ENCODE measurements around the gene SLC45A1.

Gene SLC45A1

DNA sequence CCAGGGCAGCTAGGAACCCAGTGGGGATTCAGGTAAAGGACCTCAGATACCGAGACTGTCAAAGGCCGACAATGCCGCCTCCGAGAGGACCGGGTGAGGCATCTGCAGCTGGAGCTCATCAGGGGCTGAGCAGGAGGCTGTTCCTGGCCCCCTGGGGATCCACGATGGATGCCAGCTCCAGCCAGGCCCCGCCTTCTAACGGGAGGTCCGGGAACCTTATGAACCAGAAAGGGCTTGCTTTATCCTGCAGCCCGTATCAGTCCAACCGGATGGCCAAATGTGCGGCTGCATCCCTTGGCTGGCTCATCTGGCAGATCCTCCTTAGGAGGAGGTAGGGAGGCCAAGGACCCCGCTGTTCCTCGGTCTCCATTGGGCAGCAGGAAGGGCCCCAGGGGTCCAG is 32.0 kb downstream of the SLC45A1 start:
- DNase-seq (no peak), ATAC-seq (replicated peaks) (no peak)
- Mint-ChIP-seq H3K36me3 (peaks cover 12 to 15% of the 10 kb centered on the region in 2 donors), H3K9me3 (no peaks in the 10 kb centered on the region), H3K27ac (no peak overlapping the region), H3K27me3 (peaks cover 0 to 3% of the 10 kb centered on the region in 2 donors), H3K4me3 (no peak overlapping the region), H3K4me1 (peaks cover 4 to 6% of the 10 kb centered on the region in 2 donors)

DNA sequence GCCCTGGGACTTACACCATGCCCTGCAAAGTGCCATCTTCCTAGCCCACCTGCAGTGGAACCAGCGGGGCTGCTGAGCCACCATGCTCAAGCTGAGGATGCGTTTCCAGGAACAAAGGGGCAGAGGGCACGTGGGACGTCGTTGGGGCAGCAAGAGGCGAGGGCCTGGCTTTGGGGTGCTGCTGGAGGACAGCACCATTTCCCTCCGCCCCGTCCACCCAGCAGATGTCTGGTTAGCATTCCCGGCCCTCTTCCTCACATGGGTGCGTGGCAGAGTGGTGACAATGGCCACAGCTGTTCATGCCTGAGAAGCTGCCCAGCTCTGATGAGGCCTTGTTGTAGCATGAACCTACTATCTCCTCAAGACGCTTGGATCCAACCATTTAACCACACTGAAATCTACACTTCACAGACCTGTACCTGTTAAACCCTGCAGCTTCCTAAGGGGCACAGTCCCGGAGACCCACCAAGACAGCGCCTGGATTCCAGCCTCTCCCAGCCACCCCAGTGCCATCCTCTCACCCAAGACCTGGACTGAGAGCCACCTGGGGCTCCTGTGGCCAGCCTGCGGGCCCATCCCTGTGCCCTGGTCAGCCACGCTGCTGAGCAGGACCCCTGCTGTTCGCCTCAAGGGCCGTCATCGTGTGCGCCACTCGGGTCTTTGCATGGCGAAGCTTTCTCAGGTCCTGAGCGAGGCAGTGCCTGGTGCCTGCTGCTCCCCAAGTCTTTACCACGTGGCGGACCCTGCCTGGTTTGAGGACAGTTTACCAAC is 33.2 kb downstream of the SLC45A1 start:
- no peak for DNase-seq
- Mint-ChIP-seq H3K4me3 (peak overlapping the region; percentile 41 to 48), H3K9me3 (no peaks in the 10 kb centered on the region), H3K4me1 (peaks cover 4 to 6% of the 10 kb centered on the region in 2 donors), H3K27me3 (peaks cover 0 to 3% of the 10 kb centered on the region in 2 donors), H3K36me3 (peaks cover 20 to 26% of the 10 kb centered on the region in 2 donors), H3K27ac (peak overlapping the region; percentile 63)
- ATAC-seq (replicated peaks) = no peak

DNA sequence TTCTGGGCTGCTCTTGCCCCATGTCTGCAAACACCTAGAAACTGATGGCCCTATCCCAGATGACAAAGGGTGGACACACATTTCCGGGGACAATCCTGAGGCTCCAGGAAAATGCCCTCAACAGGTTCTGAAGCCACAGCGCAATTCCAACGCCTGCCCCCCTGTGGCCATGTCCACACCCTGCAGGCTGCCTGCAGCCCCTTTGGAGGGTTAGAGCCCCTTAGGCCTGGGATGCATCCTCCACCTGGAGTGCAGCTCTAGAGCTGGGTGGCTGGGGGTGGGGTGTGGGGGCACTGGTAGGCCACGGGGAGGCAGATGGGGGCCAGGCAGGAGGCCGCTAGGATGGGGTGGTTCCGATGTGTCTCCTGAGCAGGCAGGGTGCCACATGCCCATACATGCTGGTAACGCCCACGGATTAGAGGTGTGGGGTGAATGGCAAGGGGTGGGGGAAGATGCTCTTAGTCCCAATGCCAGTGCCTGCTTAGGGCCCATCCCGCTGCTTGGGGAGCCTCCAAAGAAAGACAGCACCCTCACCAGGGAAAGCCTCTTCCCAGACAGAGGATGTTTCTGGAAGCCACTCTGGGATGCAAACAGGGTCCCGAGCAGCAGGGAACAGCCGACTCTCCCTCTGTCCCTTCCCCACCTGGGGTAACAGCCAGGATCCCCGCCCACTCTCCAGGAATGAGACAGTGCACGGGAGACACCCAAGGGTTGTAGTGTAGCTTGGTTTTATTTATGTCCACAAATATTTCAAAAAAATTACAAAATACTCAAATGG is 34.0 kb downstream of the SLC45A1 start:
- no peak overlapping the region for H3K4me3 Mint-ChIP-seq
- peaks cover 0 to 3% of the 10 kb centered on the region in 2 donors for H3K27me3 Mint-ChIP-seq
- H3K4me1 Mint-ChIP-seq = peaks cover 4 to 6% of the 10 kb centered on the region in 2 donors
- no peak overlapping the region for H3K27ac Mint-ChIP-seq
- peaks cover 24 to 32% of the 10 kb centered on the region in 2 donors for H3K36me3 Mint-ChIP-seq
- no peak for DNase-seq
- ATAC-seq (replicated peaks) = peak; percentile 19 to 31
- H3K9me3 Mint-ChIP-seq = no peaks in the 10 kb centered on the region

DNA sequence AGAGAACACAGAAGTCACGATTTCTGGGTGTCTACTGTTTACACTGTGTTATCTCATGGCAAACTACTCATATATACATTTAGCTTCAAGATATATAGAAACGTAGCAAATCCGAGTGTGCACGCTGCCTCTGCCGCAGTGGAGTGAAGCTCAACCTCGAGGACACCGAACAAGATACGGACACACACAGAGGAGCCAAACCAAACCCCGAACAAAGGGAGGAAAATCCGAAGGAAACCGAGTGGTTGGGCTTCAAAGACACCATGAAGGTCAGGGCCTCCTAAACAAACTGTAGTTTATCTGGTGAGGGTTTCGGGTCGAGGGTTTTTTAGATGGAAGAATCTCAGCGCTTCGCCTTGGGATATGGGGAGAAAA is 34.5 kb downstream of the SLC45A1 start:
- peaks cover 4 to 6% of the 10 kb centered on the region in 2 donors for H3K4me1 Mint-ChIP-seq
- ATAC-seq (replicated peaks) = no peak

DNA sequence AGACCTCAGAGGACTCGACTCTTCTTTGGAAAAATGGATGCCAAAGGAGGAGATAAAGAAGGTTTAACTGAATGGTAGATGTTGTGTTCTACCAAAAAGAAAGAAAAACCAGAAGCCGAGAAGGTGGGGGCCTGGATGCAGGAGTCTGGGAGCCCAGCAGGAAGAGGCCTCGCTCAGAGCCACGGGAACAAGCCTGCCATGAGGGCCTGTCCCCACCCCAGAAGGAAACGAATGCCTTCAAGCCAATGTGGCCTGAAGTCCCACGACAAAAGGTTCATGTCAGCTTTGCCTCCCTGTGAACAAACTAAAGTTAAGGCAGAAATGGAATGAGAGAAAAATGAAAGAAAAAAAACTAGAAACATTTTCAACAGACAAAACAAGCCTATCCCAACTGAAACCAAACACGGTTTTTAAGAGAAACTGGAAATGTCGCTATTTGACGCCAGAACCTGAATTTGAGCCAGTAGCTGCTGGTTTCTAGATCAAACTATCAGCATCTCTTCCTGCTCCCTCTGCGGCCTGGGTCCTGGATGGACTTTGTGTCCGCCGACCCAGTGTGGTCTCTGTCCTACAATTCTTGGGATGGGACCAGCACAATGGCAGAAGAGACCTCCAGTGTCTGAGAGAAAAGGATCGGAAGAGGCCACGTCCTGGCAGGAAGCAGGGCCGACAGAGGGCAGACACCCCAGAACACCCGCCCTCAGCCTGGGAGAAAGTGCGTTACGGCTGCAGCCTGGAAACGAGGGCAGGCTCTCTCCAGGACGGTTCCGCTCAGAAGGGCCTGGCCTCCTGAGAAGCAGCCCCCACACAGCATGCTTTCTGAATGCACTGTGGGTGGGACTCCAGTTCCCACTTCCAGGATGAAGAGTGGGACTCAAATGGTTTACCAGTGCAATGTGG is 35.2 kb downstream of the SLC45A1 start:
- Mint-ChIP-seq H3K36me3 (peaks cover 29 to 42% of the 10 kb centered on the region in 2 donors), H3K27me3 (peaks cover 0 to 3% of the 10 kb centered on the region in 2 donors), H3K4me3 (no peak overlapping the region), H3K27ac (peak overlapping the region; percentile 25), H3K9me3 (no peaks in the 10 kb centered on the region), H3K4me1 (peaks cover 6 to 8% of the 10 kb centered on the region in 2 donors)
- no peak for ATAC-seq (replicated peaks)
- no peak for DNase-seq

More for the DNA sequence above, 34.5 kb downstream of the SLC45A1 start:
- peaks cover 0 to 3% of the 10 kb centered on the region in 2 donors for H3K27me3 Mint-ChIP-seq
- no peak for DNase-seq
- no peaks in the 10 kb centered on the region for H3K9me3 Mint-ChIP-seq
- no peak overlapping the region for H3K4me3 Mint-ChIP-seq
- peaks cover 25 to 35% of the 10 kb centered on the region in 2 donors for H3K36me3 Mint-ChIP-seq
- peak overlapping the region; percentile 6 for H3K27ac Mint-ChIP-seq

DNA sequence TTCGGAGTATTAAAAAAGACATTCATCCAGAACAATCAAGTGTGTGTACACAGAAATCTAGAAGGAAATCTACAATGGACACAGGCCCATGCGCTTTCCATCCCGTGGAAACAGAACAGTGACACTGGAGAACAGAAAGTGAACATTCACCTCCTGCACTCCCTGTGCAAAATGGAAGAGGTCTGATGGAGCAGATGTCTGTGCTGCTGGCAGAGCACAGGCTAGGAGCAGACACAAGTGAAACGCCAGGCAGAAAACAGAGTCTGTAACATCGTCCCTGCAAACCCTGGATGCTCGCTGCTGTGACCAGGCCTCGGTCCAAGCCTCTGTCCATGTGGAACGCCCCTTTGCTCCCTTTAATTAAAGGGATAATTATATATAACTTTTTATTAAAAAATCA is 36.1 kb downstream of the SLC45A1 start:
- ATAC-seq (replicated peaks) = no peak
- no peaks in the 10 kb centered on the region for H3K27me3 Mint-ChIP-seq
- peaks cover 33 to 46% of the 10 kb centered on the region in 2 donors for H3K36me3 Mint-ChIP-seq
- H3K27ac Mint-ChIP-seq = peak overlapping the region; percentile 57
- no peak overlapping the region for H3K4me3 Mint-ChIP-seq
- DNase-seq = no peak
- H3K4me1 Mint-ChIP-seq = peaks cover 2 to 4% of the 10 kb centered on the region in 2 donors
- H3K9me3 Mint-ChIP-seq = no peaks in the 10 kb centered on the region

DNA sequence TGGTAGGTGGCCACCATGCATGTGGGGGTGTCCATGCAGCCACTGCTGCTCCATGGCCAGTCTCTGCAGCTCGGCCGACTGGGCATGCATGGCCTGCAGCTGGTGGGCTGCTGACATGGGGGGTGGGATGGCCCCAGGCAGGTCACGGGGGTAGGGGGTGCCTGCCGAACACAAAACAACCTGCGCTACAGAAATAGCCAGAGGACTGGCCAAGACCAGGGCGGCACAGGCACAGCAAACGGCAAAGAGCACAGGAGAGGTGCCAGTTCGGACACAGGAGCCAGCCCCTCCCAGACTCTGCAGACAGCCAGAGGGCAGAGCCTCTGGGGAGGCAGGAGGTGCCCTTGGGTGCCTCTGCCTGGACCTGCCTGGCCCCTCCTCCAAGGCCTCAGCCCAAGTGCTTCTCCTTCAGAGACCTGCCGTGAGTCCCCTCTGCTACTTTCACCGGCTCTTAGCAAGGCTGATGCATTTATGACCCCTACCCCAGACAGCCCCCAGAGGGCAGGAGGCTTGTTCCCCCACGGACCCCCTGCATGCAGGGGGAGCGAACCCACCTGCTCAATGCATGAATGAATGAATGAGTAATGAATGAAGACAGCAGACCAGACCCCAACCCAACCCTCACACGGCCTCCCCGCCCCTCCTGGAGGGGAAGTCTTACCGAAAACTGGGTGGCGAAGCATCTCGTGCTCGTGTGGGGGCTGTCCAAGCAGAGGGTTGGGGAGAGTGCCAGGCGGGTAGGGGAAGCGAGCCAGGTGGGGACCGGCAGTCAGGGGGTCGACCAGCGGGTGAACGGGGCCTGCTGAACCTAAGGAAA is 37.7 kb downstream of the SLC45A1 start:
- ATAC-seq (replicated peaks) = no peak
- Mint-ChIP-seq H3K4me1 (peaks cover 0 to 4% of the 10 kb centered on the region in 2 donors), H3K36me3 (peaks cover 35 to 49% of the 10 kb centered on the region in 2 donors), H3K4me3 (peak overlapping the region in 1 of 2 donors; percentile 23), H3K9me3 (no peaks in the 10 kb centered on the region), H3K27me3 (no peaks in the 10 kb centered on the region), H3K27ac (peak overlapping the region; percentile 65)
- DNase-seq = no peak

DNA sequence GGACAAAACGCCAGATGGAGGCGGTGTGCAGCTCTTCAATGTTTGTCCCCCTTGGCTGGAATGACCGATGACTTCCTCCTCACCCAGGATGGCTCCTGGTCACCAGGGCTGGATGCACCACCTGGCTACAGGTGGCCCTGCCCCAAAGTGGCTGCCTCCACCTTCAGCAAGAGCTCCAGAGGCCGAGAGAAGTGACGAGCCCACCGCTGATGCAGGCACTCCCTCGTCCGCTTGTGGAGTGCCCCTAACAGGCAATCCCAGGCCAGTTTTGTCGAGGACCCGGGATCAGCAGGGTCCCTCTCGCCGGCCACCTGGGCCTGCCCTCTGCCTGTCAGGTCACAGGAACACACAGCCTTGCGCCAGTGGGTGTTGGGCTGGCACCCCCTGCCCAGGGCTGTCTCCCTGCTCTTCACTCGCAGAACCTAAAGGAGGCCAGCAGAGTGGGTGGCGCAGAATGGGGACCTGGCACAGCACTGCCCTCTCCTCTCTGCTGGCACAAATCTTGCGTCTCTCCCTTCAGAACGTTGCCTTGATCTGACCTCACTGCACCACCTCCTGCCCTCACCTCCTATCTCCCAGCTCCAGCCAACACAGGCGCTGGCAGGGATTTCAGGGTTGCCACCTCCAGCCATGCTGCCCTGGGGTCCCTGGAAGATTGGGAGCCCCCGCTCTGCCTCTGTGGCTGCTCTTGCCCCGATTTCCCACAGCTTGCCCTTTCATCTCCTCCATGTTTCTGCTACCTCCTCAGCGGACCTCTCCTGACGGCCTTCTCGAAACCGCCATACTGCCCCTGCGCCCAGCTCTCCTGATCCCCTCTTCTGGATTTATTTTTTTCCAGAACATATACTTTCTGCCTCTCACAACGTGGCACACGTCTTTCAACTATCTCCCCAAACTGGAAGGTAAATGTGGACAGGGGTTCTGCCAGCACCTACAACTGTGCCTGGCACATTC is 38.6 kb downstream of the SLC45A1 start:
- Mint-ChIP-seq H3K9me3 (no peaks in the 10 kb centered on the region), H3K36me3 (peaks cover 38 to 49% of the 10 kb centered on the region in 2 donors), H3K4me3 (peak overlapping the region in 1 of 2 donors; percentile 15), H3K27ac (peak overlapping the region; percentile 75), H3K4me1 (peaks cover 0 to 4% of the 10 kb centered on the region in 2 donors), H3K27me3 (no peaks in the 10 kb centered on the region)
- ATAC-seq (replicated peaks) = no peak
- DNase-seq = no peak

DNA sequence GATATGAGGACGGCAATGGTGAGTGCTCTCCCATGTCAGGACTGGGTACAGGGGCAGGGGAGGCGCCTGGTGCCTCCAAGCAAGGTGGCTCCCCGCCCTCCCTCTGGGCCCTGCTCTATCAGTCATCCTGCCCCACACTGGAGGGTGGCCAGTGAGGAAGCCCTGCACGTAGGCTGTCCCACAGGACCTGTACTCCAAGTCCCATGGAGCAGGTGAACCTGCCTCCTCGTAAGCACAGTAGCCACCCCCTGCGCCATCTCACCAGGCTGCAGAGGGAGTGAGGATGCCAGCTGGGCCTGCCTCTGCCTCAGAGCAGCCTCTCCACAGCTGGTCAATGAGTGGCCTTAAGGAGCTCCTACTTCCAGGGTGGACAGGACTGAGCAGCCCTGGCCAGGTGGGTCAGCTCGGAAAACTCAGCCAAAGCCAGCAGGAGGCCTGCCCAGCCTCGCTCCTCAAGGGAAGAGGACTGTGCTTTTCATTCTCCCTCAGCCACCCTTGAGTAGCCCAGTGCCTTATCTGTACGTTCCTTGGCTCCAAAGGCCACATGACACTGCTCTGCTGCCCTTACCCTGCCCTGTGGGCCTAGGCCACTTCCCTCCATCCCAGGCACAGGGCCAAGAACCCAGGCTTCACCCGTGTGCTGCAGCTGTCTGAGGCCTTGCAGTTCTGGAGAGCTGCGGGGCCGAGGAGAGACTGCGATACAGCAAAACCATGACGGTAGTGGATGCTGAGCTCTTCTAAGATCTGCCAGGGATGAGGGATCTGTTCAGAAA is 39.6 kb downstream of the SLC45A1 start:
- Mint-ChIP-seq H3K36me3 (peaks cover 37 to 53% of the 10 kb centered on the region in 2 donors), H3K9me3 (no peaks in the 10 kb centered on the region), H3K4me1 (peaks cover 0 to 4% of the 10 kb centered on the region in 2 donors), H3K27ac (peak overlapping the region; percentile 85), H3K4me3 (peak overlapping the region in 1 of 2 donors; percentile 31), H3K27me3 (no peaks in the 10 kb centered on the region)
- ATAC-seq (replicated peaks) (no peak), DNase-seq (no peak)

DNA sequence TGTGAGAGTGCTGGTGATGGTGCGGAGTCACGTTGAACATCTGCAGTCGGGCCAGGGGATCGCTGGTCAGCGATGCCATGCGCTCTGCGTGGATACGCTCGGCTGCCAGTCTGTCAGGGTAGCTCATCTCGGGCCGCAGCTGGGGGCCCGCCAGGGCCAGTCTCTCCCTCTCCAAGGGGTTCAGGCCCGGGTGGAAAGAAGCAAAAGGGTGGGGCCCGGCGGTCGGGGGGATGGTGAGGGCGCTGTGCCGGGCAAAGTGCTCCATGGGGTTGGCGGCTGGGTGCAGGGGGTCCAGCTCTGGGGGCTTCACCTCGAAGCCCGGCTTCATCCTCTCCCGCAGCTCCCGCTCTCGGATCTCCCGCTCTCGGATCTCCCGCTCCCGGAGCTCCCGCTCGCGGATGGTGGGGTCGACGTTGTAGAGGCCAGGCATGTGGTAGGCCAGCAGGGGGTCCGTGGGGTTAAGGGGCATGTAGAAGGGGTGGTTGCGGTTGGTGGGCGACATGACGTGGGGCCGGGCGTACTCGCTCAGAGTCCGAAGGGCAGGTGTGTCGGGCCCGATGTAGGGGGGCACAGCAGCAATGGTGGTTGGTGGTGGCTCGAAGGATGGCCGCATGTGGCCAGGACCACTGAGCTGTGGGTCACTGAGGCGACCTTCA is 40.5 kb downstream of the SLC45A1 start:
- no peaks in the 10 kb centered on the region for H3K9me3 Mint-ChIP-seq
- H3K36me3 Mint-ChIP-seq = peaks cover 37 to 52% of the 10 kb centered on the region in 2 donors
- H3K27ac Mint-ChIP-seq = peak overlapping the region; percentile 85
- H3K4me3 Mint-ChIP-seq = no peak overlapping the region
- ATAC-seq (replicated peaks) (no peak), DNase-seq (no peak)
- H3K27me3 Mint-ChIP-seq = no peaks in the 10 kb centered on the region
- peaks cover 0 to 4% of the 10 kb centered on the region in 2 donors for H3K4me1 Mint-ChIP-seq

DNA sequence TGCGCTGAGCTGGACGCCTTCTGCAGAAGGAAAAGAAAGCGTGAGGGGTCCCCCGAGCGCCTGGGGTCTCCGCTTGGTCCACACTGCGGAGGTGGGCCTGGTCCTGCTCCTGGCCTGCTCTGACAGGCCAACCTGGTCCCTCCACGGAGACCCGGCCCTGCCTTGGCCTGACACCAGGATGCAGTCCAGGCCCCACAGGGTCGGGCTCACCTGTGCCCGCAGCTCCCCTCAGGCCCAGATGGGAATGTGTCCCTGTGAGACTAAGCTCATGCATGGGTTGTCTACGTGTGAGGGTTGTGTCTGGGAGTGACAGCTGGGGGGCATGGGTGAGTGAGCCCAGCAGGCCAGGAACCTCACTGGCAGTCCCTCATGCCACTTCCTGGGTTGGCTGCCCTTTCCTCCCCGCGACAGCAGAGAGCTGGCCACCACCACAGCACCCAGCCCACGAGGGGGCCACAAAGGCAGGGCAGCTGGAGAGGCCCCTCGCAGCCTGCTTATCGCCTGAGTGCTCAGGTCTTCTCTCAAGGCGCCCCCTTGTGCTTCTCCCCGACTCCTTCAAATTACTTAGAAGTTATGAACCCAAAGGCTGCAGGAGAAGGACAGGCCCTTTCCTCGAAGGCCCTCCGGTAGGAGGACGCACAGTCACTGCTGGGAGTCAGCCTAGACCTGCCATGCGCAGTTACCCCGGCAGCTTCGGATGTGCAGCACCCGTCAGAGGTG is 41.1 kb downstream of the SLC45A1 start:
- no peak for ATAC-seq (replicated peaks)
- no peaks in the 10 kb centered on the region for H3K9me3 Mint-ChIP-seq
- DNase-seq = no peak
- H3K4me1 Mint-ChIP-seq = peaks cover 0 to 4% of the 10 kb centered on the region in 2 donors
- peaks cover 38 to 50% of the 10 kb centered on the region in 2 donors for H3K36me3 Mint-ChIP-seq
- no peak overlapping the region for H3K4me3 Mint-ChIP-seq
- no peaks in the 10 kb centered on the region for H3K27me3 Mint-ChIP-seq
- no peak overlapping the region for H3K27ac Mint-ChIP-seq
